Muscle layer of colon (tissue), 2 donors: ENCODE results near the gene AQP7.
"Not testable (repeated sequence)": the region's sequence is repeated elsewhere in the genome, so short reads cannot be mapped to it uniquely, and the experiment has no call there.

Source experiments
- H3K27ac ChIP-seq: one replicate; pipeline ENCODE4 v1.7.0; 2013; ENCODE audit warnings: low read depth, mild to moderate bottlenecking, low read length, moderate library complexity
- H3K27me3 ChIP-seq, 2 donors: one replicate each; pipeline ENCODE4 v1.7.0; 2013; ENCODE audit warnings: low read length in 2 of 2, mild to moderate bottlenecking in 2 of 2; ENCODE audit not compliant: insufficient read depth in 2 of 2, control insufficient read depth in 1 of 2
- H3K36me3 ChIP-seq: one replicate; pipeline ENCODE4 v1.7.0; 2013; ENCODE audit warnings: mild to moderate bottlenecking, low read length; ENCODE audit not compliant: insufficient read depth
- H3K4me1 ChIP-seq: one replicate; pipeline ENCODE4 v1.7.0; 2013; ENCODE audit warnings: mild to moderate bottlenecking, low read length; ENCODE audit not compliant: insufficient read depth
- H3K4me3 ChIP-seq, 2 donors: one replicate each; pipeline ENCODE4 v1.7.0; 2013; ENCODE audit warnings: low read length in 2 of 2, low read depth in 1 of 2, mild to moderate bottlenecking in 1 of 2, moderate library complexity in 1 of 2
- H3K9ac ChIP-seq: one replicate; pipeline ENCODE4 v1.7.0; 2013; ENCODE audit warnings: low read length
- H3K9me3 ChIP-seq: one replicate; pipeline ENCODE4 v1.7.0; 2013; ENCODE audit warnings: mild to moderate bottlenecking, low read length
- donor health status: abdominal sarcoma.
- donor health status: Adenocarcinoma of cecum.

AQP7 gene

DNA sequence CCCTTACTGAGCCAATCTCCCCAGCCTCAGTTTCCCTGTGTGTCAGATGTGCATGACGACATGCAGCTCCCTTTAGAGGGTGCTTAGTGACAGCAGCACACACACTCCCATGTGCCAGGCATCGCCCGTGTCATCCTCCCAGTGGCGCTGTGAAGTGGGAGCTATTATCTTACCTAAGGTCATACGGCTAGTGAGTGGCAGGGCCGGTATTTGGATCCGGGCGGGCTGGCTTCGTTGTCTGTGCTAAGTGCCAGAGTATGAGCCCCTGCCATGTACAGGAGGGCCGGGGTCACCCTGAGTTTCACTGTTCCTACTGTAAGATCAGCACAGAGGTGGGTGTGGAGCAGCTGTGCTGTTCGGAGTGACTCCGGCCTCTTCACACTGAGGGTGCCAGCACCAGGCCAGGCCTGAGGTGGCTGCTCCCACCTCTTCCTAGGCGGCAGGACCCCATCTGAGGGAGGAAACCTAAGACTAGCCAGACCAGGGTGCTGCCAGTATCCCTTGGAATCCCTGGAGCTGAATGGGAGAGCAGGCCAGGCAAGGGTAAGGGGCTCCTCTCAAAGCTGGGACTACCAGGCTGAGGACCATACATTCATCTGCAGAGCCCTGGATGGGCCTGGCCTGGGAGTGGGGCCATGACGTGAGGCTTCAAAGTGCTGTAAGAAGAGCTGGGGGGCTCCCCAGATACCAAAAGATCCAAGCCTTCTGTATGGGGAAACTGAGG is 22.5 kb downstream of the AQP7 start:
- Histone ChIP-seq H3K9ac (no peak overlapping the region), H3K4me3 (no peak overlapping the region), H3K36me3 (no peaks in the 10 kb centered on the region), H3K27ac (no peak overlapping the region), H3K4me1 (no peaks in the 10 kb centered on the region), H3K27me3 (no peaks in the 10 kb centered on the region), H3K9me3 (no peaks in the 10 kb centered on the region)

DNA sequence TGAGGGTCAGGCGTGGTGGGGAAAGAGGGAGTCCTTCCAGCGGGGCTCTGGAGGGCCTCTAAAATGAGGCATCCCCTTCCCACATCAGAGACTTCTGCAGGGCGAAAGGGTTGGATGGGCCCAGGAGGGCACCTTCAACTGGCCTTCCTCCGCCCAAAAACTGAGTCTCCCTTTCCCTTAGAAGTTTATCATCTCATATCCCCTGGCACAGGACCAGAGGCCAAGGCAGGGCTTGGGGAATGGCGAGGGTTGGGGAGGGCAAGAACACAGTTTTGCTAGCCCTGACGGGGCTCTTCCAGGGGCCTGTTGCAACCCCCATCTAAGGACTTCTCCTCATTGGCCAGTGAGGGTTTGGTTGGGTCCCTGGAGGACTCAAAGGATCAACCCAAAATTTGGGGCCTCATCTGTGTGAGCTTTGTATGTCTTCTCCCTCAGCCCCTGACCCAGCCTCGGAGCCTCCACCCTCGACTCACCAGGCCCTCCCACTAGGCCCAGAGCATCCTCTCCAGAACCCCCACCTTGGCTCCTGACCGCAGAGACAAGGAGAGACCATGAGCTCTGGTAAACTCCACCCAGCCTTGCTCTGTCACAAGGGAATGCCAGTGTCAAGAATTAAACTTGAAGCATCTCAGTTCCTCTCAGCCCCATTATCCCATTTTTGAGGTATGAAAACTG is 24.1 kb downstream of the AQP7 start:
- no peaks in the 10 kb centered on the region for H3K36me3 ChIP-seq
- H3K4me3 ChIP-seq: no peak overlapping the region
- H3K27me3 ChIP-seq: no peaks in the 10 kb centered on the region
- no peak overlapping the region for H3K27ac ChIP-seq
- H3K9me3 ChIP-seq: no peaks in the 10 kb centered on the region
- no peaks in the 10 kb centered on the region for H3K4me1 ChIP-seq
- H3K9ac ChIP-seq: no peak overlapping the region

DNA sequence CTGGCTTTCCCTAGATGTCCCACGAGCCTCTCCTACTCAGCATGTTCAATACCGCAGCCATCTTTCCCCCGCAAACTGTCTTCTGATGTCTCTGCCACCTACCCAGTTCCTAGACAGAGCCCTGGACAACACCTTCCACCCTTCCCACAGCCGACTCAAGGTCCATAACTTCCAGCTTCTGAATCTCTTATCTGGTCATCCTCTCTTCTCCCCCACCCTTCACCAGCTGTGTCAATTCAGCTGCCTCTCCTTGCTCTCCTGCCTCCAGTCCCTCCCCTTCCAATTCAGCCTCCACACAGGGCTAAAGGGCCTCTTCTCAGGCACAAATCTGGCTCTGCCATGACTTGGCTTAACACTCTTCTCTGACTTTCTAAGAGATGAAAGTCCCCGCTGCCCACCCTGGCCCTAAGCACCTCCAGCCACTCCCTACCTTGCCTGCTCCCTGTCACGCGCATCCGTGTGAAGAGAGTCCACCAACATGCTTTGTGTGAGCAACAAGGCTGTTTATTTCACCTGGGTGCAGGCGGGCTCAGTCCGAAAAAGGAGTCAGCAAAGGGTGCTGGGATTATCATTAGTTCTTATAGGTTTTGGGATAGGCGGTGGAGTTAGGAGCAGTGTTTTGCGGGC is 25.2 kb downstream of the AQP7 start:
- no peak overlapping the region for H3K4me3 ChIP-seq
- H3K4me1 ChIP-seq: no peaks in the 10 kb centered on the region
- H3K27ac ChIP-seq: no peak overlapping the region
- no peaks in the 10 kb centered on the region for H3K36me3 ChIP-seq
- no peak overlapping the region for H3K9ac ChIP-seq
- H3K9me3 ChIP-seq: no peaks in the 10 kb centered on the region
- H3K27me3 ChIP-seq: no peaks in the 10 kb centered on the region

DNA sequence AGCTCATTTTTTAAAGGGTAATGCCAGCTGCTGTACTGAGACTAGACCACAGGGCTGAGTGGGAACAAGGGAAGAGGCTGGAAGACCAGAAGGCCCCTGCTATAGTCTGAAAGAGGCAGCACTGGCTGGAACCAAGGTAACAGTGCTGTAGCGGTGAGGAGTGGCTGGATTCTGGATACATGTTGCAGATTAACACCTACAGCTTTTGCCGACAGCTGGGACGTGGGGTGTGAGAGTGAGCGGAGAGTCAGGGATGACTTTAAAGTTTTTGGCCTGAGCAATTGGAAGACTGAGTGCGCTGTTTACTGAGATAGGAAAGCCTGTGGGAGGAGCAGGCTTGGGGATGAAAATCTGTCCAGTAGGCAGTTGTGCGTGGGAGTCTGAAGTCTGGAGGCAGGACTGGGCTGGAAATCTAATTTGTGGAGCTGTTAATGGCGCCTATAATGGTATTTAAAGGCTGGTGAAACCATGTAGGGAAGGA is 26.5 kb downstream of the AQP7 start:
- H3K9me3 ChIP-seq: no peaks in the 10 kb centered on the region
- no peak overlapping the region for H3K27ac ChIP-seq
- no peaks in the 10 kb centered on the region for H3K4me1 ChIP-seq
- no peaks in the 10 kb centered on the region for H3K27me3 ChIP-seq
- H3K9ac ChIP-seq: no peak overlapping the region
- peaks cover 9% of the 10 kb centered on the region for H3K36me3 ChIP-seq
- no peak overlapping the region for H3K4me3 ChIP-seq

DNA sequence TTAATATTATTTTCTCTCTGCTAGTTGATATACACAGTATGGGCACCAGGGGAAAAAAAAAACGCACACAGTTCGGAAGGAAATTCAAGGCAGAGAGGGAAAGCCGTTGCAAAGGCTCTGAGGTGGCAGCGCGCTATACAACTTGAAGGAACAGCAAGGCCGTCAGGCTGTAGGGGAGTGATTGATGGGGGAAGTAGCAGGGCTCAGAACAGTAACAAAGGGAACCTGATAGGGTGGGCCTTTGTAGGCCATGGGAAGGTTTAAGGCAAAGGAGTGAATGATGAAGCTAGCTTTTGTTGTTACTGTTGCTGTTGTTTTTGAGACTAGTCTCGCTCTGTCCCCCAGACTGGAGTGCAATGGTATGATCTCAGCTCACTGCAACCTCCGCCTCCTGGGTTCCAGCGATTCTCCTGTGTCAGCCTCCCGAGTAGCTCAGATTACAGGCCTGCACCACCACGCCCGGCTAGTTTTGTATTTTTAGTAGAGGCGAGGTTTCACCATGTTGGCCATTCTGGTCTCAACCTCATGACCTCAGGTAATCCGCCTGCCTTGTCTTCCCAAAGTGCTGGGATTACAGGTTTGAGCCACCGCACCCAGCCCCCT is 27.0 kb downstream of the AQP7 start:
- no peak overlapping the region for H3K4me3 ChIP-seq
- H3K4me1 ChIP-seq: no peaks in the 10 kb centered on the region
- H3K27ac ChIP-seq: no peak overlapping the region
- H3K36me3 ChIP-seq: peaks cover 14% of the 10 kb centered on the region
- H3K27me3 ChIP-seq: no peaks in the 10 kb centered on the region
- H3K9me3 ChIP-seq: no peaks in the 10 kb centered on the region
- no peak overlapping the region for H3K9ac ChIP-seq

DNA sequence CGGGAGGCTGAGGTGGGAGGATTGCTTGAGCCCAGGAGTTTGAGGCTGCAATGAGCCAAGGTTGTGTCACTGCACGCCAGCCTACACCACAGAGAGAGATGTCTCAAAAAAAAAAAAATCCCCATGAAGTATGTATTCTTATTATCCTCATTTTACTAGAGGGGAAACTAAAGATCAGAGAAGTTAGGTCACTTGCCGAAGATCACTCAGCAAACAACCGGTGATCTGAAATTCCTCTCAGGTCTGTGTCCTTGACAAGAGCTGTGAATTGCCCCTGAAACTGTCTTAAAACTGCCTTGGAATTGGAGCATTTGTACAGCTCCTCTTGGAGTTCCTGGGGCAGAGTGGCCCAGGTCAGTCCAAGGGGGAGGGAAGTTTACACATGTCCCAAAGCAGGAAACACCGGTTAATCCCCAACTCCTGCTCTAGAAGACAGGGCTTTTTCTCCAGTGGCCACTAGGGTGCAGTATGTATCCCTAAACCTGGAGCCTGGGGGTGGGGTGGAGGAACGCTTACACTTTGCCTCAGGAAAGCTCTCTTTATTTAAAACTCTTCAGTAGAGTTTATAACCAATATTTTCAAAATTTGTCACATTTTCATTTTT is 27.6 kb downstream of the AQP7 start:
- H3K9me3 ChIP-seq: no peaks in the 10 kb centered on the region
- H3K9ac ChIP-seq: no peak overlapping the region
- H3K27ac ChIP-seq: no peak overlapping the region
- H3K27me3 ChIP-seq: no peaks in the 10 kb centered on the region
- peaks cover 20% of the 10 kb centered on the region for H3K36me3 ChIP-seq
- no peak overlapping the region for H3K4me3 ChIP-seq
- no peaks in the 10 kb centered on the region for H3K4me1 ChIP-seq

DNA sequence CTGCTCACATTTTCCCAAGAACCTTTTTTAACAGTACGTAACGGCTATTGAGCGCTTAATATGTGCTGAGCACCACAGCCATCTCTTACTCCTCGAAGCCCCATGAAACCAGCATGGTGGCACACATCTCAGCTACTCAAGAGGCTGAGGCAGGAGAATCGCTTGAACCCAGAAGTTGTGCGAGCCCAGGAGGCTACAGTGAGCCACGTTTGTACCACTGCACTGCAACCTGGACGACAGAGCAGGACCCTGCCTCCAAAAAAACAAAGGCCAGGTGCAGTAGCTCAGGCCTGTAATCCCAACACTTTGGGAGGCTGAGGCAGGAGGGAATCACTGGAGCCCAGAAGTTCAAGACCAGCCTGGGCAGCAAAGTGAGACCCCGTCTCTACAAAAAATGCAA is 28.2 kb downstream of the AQP7 start:
- Histone ChIP-seq H3K9me3 (no peaks in the 10 kb centered on the region), H3K27ac (no peak overlapping the region), H3K27me3 (no peaks in the 10 kb centered on the region), H3K36me3 (peaks cover 21% of the 10 kb centered on the region), H3K4me3 (no peak overlapping the region), H3K4me1 (no peaks in the 10 kb centered on the region), H3K9ac (no peak overlapping the region)

DNA sequence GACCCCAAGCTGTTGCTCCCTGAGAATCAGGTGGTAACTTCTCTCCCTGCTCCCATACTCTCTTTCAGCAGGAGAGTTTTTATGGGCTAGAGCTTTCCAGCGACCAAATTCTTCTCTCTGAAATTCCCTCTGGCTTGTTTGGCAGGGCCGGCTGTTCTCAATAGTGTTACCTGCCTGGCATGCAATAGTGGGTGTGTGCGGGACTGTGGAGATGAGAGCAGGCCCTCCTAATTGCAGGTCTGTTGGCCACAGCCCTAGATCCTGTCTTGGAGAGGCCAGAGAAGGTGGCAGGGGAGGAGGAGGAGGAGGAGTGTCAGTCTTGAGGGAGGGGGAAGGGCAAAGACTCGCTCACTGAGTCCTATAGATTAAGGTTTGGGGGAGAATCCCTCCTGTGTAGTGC is 29.5 kb downstream of the AQP7 start:
- H3K9me3 ChIP-seq: no peaks in the 10 kb centered on the region
- no peaks in the 10 kb centered on the region for H3K4me1 ChIP-seq
- no peak overlapping the region for H3K27ac ChIP-seq
- H3K27me3 ChIP-seq: no peaks in the 10 kb centered on the region
- no peak overlapping the region for H3K9ac ChIP-seq
- H3K36me3 ChIP-seq: peaks cover 21% of the 10 kb centered on the region
- H3K4me3 ChIP-seq: no peak overlapping the region

DNA sequence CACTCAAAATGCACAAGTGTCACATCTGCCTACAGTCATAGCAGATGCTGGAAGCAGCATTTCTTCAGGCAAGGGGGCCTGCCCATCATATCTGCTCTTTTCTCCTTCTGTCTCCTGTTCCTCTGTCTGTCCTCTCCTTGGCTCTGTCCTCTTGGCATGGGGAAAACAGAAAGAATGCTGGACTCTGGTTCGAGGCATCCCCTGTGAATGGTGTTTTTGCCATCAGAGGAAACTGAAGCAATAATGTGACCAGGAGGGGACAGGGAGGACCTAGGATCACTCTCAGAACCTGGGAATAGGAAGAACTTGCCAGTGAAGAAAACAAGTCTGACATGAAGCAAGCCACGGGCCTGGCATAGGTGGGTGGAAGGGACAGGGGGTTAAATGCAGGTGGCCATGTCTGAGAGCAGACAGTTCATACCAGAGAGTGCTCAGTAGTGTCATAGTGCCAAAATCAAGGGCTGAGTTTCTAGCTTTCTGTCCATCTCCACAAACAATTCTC is 35.3 kb downstream of the AQP7 start:
- H3K27me3 ChIP-seq: no peaks in the 10 kb centered on the region
- no peaks in the 10 kb centered on the region for H3K4me1 ChIP-seq
- H3K36me3 ChIP-seq: peaks cover 56% of the 10 kb centered on the region
- H3K9me3 ChIP-seq: no peaks in the 10 kb centered on the region
- no peak overlapping the region for H3K4me3 ChIP-seq
- H3K27ac ChIP-seq: no peak overlapping the region
- no peak overlapping the region for H3K9ac ChIP-seq

DNA sequence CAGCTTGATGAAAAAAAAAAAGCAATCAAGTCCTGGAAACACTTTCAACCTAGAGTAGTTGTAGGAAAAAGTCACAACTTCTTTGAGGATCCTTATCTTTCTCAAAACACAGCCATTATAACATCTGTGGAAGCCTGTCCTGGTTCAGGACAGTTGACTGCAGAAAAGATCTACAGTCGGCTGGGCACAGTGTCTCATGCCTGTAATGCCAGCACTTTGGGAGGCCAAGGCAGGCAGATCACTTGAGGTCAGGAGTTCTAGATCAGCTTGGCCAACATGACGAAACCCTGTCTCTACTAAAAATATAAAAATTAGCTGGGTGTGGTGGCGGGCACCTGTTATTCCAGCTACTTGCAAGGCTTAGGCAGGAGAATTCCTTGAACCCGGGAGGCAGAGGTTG is 37.6 kb downstream of the AQP7 start:
- not testable (repeated sequence) for H3K4me3 ChIP-seq, H3K27me3 ChIP-seq, H3K9me3 ChIP-seq, H3K27ac ChIP-seq, H3K4me1 ChIP-seq, H3K9ac ChIP-seq
- peaks cover 37% of the 10 kb centered on the region for H3K36me3 ChIP-seq

DNA sequence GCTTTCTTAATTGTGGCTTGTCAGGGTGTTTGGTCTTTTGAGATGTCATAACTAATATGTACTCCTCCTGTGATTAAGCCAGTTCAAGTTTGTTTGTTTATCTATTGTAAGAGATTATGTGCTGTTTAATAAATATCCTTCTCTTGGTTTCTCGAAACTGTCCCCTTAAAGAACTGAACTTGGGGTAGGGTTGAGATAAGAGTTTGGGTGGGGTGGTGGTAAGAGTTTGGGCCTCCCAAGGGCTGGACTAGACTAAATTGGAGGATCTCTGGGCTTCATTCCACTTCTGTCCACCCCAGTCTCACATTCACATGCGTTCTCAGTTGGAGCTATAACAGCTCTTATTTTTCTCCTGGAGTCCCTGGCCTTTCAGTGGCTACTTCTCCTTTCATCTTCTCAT is 38.2 kb downstream of the AQP7 start:
- Histone ChIP-seq H3K9me3 (no peaks in the 10 kb centered on the region), H3K27ac (no peak overlapping the region), H3K36me3 (peaks cover 36% of the 10 kb centered on the region), H3K4me3 (no peak overlapping the region), H3K27me3 (no peaks in the 10 kb centered on the region), H3K4me1 (no peaks in the 10 kb centered on the region), H3K9ac (no peak overlapping the region)
